Activated CD4-positive, alpha-beta T cell treated with anti-CD3 and anti-CD28 coated beads, Interleukin-2, amount 50 U/mL, for 24 hours (primary cell): ENCODE results near the gene SLC36A2.

Experiments used
- DNase-seq, 2 donors: peaks; one replicate each; pipeline ENCODE4 v3.0.0-alpha.2; 2020; ENCODE audit warnings: low read depth in 1 of 2, low spot score in 1 of 2

Gene SLC36A2

DNA sequence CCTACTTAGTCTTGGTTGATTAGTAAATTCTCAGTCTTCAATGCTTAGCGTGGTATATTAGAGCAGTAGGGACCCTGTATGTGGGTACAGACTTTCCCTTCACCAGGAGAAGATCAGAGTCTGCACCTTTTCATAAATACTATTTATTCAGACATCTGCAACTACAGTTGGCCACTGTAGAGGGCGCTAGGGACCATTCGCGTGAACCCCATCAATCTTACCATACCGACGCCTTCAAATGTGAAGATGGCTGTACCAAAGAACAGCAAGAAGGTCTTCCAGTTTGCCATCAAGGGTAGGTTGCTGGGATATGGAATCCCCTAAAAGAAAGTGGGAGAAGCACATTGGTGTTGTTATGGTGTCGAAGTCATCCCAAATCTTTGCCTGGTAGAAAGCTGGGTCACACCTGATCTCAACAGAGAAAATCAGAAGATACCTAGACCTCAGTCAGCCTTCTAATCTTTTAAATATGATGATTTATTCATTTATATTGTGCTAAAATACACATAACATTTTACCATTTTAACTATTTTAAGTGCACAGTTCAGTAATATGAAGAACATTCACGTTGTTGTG is 62.9 kb downstream of the SLC36A2 start:
- DNase-seq = no peak

DNA sequence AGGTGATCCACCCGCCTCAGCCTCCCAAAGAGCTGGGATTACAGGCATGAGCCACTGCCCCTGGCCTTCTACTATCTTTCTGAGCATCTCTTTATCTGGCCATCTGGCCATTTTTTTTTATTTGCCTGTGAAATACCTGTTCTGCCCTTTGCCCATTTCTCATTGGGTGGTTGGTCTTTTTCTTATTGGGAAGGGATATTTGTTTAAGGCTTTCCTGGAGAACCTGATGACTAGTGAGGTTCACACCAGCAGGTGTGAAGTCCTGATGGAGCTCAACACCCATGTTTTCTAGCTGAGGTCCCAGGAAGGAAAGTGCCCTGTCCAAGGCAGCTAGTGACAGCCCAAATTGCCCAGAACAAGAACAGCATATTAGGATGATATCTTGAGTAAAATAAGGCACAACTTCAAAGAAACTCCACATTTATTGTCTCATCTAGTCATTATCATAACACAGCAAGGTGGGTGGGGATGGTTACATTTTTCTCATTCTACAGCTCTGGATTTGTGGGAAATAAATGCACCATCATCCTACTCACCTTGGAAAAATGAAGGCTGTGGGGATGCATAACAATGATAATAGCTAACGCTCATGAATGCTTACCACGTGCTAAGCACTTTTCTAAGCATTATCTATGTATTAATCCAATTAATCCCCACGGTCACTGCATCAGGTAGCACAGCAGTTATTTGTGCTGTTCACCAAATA is 64.1 kb downstream of the SLC36A2 start:
- DNase-seq = no peak

DNA sequence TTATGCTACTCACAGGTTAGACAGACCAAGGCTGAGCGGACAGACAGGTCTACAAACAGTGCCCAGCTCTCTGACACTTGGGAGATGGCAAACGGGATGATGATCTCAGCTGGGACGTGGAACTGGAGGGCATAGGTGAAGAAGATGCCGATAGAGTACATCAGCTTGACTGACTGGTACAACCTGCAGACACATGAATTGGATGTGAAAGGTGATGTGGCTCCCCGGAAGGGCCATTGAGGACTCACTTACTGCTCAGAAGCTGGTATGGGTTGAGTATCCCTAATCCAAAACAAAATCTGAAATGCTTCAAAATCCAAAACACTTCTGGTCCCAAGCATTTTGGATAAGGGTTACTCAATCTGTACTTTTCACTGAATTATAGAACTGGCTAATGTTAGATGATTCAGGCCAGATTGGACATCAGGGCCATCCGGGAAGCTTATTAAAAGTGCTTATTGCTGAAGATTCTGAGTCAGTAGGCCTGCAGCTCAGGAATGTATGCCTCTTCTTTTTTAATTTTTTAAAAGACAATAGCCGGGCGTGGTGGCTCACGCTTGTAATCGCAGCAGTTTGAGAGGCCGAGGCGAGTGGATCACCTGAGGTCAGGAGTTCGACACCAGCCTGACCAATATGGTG is 66.2 kb downstream of the SLC36A2 start:
- DNase-seq = no peak

DNA sequence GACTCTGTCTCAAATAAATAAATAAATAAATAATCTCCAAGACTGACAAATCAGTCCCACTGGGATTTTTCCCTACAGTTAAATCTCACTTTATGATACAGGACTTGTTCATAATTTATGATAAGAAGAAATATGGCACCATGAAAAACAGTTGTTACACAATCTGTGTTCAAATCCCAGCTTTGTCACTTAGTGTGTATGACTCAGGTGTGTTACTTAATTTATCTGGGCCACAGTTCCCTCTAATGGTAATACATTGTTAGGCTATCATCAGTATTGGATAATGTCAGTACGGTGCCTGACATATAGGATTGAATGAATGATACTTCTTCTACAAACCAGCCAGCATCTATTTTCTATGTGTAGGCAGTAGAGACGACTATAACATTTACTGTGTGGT is 66.9 kb downstream of the SLC36A2 start:
- DNase-seq = no peak

DNA sequence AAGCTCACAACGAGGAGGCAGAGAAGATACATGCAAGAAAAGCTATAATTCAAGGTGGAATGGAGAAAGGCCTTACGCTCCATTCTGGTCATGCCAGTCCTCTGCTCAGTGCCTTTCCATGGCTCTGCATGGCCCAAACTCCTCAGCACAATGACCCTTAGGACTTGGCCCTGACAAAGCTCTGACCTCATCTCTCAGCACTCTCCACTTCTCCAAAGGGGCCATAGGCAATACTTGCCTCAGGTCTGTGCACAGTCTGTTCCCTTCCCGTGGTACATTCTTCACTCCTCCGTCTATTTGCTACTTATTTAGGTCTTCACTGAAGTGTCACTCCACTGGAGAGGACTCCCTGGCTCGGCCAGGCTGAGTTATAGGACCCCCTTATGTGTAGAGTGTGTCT is 68.5 kb downstream of the SLC36A2 start:
- no peak for DNase-seq

DNA sequence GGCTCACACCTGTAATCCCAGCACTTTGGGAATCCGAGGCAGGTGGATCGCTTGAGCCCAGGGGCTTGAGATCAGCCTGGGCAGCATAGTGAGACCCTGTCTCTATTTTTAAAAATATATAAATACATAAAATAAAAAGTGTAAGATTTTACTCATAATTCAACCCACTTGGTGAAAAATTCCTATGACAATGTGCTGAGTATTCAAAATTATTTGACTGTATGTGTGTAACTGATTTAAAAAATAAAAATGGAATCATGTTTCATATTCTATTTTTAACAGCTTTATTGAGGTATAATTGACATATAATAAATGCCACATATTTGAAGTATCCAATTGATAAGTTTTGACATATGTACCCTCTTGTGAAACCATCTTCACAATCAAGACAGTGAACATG is 71.6 kb downstream of the SLC36A2 start:
- DNase-seq = no peak

DNA sequence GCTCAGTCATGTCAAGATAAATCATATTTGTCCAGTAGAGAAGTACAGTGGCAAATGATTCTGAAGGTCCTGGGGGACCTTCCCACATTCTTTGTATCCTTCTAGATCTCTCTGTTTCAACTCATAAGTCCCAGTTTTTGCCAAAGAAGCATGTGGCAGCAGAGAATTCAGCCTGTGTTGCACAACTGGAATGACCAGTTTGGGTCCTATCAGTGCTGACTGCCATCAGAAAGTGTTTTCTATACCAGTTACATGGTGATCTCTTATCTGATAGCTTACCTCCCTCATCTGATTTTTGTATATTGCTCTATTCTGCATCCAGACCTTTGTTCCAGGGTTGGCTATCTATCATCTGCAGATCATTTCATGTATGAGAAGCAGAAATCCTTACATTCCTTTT is 72.7 kb downstream of the SLC36A2 start:
- DNase-seq = no peak

DNA sequence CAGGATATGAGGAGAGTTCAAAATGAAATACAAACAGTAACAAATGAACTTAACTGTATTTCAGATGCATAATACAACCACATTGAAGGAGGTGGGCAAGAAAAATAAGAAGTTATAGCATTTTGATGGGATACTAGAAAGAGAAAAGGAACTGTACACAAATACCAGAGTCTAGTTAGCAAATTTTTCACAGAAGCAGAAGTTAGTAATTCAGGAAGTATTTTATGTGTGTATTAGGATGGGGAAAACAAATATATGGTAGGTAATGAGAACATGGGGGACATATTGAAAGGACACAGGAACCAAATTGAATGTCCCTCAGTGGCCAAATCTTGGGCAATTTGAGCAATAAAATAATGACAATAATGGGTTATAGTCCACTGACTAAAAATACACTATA is 76.0 kb downstream of the SLC36A2 start:
- no peak for DNase-seq

DNA sequence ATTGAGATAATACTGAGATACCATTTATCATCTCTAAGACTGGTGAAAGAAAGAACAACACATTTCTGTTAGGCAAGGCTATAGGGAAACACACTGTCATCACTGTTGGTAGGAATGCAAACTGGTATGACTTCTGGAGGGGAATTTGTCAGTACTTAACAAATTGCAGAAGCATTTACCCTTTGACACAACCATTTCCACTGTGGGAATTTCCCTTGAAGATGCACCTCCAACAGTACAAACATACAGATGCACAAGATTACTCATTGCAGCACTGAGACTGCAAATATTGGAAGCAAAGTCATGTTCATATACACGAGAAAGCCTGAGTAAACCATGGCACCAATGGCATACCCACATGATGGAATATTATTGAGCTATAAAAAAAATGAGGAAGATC is 76.8 kb downstream of the SLC36A2 start:
- DNase-seq = peak in 1 of 2 donors; percentile 9

DNA sequence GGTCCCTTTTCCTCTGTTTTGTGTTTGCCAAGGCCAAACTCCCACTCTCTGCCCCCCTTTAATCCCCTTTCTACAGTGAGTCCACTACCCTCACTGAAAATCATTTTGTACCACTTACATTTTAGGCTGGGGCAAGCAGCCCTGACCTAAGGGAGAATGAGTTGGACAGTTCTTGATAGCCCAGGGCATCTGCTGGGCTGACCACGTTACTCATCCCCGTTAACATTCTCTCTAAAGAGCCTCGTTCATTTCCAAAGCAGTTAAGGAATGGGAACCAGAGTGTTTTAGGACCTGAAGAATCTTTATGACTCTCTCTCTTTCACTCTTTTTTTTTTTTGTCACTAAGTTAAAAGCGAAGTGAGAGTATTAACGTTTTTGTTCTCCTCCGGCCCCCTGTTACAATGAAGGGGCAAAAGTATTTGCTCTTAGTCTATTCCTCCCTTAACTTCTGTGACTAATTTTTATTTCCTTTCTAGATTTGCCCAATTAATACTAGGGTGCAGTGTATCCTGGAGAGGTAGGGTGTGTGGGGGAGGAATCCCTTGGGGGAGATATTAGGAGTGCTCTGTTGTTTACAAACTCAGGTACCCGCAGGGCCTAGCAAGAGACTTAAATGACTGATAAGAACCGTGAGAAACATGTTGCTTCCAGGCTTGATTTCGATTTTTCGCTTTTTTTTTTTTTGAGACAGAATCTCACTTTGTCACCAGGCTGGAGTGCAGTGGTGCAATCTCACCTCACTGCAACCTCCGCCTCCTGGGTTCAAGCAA is 79.7 kb downstream of the SLC36A2 start:
- DNase-seq = no peak
